NCI-H1092 treated with DMSO at 0.1 percent for 48 hours (cell line): ENCODE results near the gene GNGT2.
A peak's percentile ranks its signal among the peaks of the same experiment; 100 is the strongest.

Experiments
- DNase-seq: peaks from one replicate; lab custom pipeline; 2025; lab: John Stamatoyannopoulos, UW

Gene GNGT2

DNA sequence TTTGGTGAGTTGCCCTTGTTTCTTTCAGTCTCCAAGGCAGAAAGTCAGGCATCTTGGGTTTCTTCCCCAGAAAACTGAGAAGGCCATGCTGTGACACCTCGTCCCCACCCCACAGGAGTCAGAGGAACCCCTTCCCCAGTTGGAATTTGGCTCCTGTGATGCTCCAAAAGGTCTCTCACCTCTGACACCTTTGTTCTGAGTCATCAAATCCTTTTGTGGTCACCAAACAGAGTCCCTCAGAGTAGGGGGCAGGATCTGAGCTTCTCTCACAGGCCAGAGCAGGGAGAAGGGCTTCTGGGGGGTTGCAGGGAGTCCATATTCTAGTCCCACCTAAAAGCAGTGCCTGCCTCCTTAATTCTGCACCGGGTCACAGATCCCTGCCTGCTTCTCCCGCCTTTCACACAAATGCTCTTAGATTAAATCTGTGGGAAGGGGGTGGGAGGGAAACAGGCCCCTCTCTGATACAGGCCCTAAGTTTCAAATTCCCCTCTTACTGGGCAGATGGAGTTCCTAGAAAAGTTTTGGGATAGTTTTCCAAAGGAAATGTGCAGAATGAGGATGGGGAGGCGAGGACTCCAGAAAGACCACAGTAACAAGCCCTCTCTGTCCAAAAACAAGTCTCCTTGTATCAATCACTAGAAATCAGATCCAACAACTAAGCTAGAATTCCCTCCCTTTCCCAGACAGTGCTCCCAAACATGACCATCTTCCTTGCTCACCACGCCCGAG lies 18.9 kb upstream of the GNGT2 start:
- DNase-seq: no peak

DNA sequence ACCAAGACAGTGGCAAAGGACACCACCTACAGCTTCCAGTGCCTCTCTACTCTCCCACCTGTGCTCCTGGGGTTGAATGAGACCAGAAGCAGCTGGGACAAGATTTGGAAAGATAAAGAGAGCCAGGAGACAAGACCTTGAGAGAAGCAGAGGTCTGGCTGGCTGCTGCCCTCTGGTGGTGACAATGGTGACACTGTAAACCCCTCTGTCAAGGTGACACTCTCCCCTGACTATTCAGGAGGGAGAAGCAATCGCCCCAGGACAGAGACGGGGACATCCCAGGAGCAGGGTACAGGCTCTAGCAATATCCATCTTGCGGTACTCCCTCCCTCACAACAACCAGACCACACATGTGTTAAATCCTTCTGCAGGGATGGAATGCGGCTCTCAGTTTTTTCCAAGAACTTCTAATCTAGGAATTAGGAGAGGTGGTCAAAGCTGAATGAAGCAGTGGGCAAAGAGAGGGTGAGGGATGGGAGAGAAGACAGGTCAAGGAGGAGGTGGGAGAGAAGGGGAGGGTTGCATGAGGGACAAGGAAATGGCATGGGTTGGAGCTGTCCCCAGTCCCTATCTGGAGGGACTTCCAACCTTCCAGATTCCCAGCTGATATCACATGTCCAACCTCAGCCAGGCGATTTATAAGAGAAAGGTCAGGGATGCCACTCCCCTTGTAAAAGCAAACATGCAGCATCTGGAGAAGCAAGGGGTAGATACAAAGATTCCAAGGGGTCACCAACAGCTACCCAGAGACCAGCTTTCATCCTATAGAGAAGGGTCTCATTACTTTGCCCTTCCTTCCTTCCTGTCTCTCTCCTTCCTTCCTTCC lies 17.3 kb upstream of the GNGT2 start:
- peak; percentile 49 for DNase-seq

DNA sequence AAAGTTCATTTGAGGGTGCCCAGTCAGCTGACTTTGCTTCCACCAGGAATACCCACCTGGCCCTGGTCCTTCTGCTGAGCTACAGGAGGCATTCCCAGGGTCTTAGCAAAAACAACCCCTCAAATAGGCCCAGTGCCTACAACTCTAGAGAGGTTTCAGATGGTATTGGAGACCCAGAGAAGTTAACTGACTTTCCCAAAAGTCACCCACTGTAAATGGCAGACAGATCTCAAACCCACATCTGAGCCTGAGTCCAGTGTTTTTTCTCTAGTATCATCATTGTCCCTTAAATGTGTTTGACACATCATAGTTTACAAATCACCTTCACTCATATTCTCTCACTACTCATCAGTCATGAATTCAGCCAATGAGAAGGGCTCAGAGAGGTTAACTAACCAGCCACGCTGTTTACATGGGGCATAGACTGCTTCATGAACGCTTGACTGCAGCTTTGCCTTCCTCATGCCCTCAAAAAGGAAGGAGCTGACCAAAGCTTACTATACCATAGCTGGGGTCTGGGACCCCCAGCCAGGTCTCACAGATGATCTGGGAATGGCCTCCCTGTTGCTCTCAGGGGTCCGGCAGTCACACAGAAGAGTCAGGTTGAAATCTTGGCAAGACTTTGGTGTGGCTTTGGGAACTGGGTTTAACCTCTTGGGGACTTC lies 16.5 kb upstream of the GNGT2 start:
- DNase-seq: no peak

DNA sequence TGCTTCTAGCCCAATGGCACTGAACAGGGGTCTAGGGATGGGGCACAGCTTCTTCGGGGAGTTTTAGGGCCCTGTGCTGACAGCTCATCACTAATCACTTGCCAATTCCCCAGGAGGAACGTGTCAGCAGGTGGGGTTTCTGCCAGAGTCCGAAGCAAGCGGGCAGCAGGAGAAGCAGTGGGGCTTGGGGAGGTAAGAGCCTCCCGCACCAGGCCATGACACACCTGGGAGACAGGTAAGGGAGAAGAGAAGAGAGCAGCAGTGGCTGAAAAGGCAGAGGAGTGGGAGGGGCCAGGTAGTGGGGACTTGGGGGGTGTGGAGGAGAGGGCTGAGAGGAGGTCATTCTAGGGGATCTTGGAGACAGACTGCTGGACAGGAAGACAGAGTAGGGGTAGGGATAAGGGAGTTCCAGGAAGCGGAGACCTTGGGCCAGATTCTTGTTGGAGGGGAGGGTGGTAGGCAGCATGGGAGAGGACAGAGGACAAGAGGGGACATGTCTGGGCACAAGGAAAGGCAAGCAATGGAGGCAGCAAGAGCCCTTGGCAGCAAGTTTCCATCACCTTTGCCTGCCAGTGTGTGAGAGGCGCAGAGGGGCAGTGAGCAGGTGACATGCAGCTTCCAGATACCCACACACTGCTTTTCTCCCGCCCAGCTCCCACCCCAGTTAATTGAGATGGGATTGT lies 15.3 kb upstream of the GNGT2 start:
- DNase-seq: no peak

DNA sequence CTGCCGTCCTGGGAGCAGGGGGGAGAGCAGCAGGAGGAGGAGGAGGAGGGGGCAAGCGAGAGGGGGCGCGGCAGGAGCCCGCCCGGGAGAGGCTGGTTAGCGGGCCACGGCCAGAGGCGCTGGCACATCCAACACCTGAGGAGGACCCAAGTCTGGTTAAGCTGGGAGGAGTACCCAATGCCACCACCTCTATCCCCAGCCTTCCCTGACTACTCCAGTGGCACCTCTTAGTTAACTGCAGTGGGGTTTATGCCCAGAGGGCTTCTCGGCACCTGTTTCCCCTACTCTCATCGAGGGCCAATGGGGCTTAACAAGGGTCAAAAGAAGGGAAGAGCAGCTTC lies 14.6 kb upstream of the GNGT2 start:
- DNase-seq: no peak

DNA sequence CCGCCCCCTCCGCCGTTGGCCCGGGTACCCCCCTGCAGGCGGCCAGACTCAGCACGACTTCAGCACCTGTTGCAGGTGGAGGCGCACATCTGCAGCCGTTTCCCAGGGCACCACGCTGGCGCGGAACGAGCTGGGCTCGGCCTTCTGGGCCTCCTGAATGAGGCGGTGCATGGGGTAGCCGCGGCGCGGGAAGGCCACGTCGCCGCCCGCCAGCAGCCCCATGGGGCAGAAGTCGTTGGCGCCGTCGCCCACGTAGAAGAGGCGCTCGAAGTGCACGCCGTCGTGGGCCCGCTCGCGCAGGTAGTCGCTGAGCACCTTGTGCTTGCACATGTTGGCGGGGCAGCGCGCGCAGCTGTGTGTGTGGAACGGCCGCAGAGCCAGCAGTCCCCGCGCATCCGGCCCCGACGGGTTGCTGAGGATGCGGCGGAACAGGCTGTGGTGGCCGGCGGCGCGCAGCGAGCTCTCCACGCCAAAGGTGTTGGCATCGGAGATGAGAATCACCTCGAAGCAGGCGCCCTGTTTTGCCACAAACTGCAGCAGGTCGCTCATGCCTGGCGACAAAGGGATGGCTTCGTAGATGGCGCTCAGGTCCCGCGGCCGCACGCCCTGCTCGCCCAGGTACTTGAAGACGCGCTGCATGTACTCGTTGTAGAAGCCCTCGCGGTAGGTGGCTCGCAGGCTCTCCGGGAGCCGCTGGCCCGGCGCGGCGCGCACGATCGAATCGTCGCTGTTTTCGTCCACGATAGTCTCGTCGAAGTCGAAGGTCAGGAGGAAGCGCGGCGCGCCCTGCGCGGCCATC lies 14.0 kb upstream of the GNGT2 start:
- no peak for DNase-seq

DNA sequence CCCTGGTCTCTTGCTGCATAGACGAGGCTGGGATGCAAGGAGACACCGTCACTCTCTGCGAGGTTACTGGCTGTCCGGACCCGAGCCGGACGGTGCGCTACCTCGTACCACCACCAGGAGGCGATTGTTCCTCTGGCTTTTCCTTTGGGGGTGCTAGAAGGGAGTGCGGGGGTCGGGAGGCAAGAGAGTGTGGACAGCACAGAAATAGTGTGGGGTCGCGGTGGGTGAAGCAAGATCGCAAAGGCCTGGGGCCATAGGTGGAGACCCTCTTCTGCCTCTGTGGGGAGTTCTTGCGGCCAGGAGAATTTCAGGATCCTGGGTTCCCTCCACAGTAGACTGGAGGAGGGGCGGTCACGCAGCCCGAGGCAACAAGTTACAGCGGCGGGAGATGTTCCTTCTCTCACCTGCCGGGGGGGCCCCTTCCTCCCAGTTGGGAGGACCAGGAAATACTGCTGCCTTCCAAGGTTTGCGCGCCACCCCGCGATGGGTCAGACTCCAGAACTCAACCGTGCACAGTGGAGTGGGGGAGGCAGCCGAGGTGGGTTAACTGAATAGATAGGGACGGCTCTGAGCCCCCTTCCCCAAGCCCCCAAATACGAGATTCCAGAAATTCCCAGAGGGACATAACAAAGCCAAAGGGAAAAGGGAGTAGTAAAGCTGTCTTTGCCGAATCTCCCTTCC lies 13.3 kb upstream of the GNGT2 start:
- no peak for DNase-seq

DNA sequence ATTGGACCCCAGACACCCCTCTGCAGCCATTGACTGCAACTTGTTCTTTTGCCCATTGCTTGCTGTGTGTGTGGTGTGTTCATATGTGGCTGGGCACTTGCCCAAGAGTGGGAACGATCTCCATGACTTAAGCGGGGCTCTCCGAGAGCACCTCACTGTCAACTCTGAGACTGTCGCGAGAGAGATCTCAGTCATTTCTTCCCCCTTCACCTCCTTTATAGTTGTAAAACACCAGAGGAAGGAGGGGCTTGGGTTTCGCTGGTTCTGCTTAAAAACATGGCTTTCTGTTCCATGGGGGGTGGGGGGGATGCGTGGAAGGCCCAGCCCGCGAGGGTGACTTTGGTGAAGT lies 12.8 kb upstream of the GNGT2 start:
- DNase-seq: no peak

DNA sequence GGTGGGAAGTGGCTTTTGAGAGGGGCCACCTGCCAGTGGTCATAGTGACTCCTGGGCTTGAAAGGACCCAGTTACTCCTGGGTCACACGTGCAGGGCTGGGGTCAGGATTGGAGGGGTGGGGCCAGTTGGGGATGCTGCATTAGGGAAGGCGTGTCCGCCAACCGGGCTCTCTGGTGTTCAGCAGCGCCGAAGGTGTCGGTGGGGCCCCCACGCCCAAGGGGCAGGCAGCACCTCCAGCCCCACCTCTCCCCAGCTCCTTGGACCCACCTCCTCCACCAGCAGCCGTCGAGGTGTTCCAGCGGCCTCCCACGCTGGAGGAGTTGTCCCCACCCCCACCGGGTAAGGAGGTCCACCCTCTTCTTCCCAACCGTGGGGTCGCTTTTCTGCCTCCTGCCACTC lies 9.6 kb upstream of the GNGT2 start:
- DNase-seq: no peak

DNA sequence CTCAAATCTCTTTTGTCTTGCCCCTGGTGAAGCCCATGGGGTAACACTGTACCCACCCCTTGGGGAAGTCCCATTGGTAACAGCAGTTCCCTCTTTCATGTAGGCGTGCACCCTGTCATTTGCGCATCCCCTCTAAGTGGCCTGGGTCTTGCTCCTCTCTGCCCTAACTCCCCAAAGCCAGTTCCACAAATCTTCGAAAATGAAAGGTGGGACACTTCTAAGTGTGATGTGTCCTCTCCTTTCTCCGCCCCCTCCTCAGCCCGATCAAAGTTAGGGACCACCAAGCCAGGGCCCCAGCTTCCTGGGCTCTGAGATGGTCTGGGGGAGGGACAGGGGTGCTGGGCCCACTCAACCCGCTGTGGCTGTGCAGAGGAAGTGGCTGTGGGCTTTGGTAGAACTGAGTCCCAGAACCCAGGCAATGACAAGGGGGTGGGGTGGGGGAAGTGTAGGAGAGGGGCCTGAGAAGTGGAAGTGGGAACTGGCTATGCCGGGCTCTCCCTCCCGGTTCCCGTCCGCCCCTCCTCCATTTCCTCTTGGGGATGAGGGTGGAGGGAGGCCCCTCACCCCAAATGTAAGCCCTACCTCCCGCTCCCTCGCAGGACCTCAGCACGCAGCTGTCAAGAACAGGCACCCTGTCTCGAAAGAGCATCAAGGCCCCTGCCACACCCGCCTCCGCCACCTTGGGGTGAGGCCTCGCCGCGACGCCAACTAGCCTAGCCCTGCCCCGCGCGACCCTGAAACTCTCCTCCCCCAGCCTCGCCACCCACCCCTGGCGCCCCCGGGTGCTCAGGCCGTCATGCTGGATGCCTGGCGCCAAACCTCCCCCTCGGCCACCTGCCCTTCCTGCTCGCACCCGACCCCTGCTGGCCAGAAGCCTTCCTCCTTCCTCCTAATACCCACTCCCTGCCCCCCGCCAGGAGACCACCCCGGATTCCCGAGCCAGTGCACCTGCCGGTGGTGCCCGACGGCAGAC lies 8.9 kb upstream of the GNGT2 start:
- no peak for DNase-seq

DNA sequence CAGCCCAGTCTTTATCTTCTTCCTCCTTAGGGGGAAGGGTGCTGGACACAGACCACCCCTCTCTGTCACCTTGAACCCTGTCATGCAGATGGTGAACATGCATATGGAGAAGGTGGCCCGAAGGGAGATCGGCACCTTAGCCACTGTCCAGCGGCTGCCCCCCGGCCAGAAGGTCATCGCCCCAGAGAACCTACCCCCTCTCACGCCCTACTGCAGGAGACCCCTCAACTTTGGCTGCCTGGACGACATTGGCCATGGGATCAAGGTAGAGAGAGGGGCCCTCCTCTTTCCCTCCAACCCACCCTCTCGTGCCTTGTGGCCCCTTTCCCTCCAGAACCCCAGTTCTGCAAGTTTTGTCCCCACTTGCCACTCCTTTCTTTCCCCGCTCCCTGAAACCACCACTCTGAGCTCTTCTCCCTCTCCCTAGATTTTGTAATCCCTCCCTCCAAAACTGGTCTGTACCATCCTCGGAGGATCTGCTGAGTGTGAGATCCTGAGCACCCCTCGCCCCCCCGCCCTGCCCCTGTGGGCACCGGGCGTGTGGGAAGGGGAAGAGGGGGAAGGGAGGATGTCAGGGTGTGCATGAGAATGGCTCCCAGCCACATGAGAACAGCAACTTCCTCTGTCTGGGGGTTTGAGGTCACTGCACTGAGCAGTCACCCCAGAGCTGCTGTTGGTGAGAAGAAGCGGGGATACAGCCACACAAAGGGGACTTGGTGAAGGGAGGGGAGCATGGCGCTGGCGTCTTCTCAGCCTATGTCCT lies 7.5 kb upstream of the GNGT2 start:
- DNase-seq: no peak

DNA sequence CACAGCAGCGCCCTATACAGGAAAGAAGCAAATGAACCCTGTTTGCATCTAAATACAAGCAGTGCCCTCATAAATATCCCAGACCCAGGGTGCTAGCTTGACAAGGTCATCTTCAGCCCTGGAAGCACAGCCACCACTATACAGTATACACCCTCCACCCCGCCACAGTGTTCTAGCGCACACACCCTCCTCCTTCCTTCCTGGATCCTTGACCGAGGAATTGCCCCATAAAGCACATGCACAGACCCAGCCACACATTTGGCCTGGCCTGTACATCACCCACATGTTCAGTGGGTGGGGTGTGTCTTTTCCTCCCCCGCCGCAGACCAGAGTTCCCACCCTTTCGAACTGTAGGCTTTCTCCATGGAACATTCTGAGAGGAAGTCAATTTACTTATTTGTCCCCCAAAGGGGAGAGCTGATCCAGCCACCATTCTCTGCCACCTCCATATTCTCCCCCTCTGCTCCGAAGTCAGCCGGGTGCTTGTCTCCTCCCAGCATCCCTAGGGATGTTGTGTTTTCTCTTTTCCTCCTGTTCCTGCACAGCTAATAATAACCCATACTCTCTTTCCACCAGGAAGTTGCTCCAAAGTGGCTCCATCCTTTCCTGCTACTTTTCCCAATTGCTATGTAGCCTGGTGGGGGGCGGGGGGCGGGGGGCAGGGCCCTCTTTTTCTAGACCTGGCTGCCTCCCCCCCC lies 6.7 kb upstream of the GNGT2 start:
- no peak for DNase-seq

DNA sequence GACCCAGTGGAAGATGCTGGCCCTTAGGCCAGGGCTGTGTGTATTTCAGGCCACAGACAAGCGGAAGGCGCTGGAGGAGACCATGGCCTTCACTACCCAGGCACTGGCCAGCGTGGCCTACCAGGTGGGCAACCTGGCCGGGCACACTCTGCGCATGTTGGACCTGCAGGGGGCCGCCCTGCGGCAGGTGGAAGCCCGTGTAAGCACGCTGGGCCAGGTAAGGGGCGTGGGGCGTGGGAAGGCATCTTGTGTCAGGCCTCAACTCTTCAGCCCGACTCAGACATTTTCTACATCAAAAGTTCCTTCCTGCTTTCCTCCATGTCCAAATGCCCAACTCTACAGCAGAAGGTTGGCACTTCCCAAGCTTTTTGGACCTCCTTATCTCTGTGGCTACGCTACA lies 6.1 kb upstream of the GNGT2 start:
- DNase-seq: no peak

DNA sequence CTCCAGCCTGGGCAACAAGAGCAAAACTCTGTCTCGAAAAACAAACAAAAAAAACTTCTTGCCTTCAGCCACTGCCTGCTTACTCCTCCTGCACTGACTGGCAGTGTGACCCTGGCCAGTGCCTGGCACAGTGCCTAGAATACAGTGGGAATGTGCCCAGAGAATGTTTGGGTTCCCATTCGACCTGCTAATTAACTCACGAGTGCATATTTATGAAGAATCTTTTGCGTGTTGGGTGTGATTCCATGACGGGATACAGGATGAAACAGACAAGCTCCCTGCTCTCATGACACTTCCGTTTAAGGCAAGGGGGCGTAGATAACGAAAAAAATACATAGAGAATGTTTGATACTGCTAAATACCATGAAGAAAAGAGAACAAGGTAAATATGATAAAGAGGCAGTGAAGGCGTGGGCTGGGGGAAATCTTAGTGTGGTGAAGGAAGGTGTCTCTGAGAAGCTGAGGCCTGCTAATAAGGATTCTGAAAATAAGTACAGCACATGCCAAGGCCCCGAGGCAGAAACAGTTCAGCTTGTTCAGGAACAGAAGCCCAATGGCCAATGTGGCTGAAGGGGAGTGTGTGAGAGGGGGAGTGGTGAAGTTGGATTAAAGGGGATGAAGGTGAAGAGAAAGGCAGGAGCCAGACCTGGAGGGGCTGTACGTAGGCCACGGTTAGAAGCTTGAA lies 4.4 kb upstream of the GNGT2 start:
- no peak for DNase-seq

DNA sequence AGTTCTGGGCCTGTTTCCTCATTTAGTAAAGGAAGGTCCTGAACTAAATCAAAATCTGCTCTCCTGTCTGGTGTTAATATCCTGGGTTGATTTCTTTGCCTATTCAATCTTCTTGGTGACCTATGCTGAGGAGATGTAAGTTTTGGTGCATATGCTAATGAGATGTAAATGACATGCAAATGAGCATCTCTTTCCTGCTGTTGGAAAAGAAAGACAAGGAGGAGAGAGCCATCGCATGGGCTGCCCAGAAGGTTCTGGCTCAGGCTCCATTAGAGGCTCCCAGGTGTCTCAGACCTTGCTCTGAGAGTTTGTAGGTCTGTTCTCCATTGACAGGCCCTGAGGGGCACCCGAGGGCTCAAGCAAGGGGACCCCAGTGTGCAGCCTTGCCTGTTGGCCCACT lies 3.5 kb upstream of the GNGT2 start:
- no peak for DNase-seq

DNA sequence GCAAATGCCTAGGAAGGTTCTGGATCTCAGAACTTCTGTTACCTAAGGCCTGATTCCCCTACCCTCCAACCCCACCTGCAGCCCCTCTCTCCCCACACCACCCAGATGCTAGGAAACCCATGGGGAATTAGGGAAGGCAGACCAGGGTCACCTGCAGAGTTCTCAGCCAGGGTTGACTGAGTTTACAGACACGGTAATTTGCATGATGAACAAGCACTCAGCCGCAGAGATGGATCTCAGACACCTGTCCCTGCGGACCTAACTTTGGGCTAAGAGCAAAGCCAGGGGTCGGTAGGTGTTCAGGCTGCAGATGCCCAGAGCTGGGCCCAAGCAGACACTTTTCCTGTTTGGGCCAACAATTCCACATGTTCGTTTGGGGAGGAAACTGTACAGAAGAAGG lies 3.0 kb upstream of the GNGT2 start:
- no peak for DNase-seq

DNA sequence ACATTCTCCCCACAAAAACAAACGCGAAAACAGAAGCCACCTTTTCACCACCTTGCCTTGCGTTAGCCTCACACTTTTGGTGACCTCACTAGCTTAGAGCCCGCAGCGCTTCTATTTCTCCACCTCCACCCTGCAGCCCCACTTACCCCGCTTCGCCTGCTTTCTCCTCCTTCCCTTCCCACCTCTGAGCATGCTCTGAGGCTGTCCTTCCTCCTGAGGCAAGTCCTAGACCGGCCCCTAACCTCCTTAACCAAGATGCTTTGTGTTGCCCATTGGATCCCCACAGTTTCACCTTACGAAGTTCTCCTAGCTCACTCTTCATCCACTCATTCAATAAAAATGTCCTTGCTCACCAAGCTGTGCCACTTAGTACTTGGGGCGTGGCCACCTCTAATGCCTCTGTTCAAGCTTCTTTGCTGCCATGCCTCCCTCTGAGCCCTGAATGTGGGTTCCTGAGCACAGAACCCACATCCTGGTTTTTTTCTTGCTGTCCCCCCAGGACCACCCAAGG lies 1.3 kb downstream of the GNGT2 start:
- no peak for DNase-seq

DNA sequence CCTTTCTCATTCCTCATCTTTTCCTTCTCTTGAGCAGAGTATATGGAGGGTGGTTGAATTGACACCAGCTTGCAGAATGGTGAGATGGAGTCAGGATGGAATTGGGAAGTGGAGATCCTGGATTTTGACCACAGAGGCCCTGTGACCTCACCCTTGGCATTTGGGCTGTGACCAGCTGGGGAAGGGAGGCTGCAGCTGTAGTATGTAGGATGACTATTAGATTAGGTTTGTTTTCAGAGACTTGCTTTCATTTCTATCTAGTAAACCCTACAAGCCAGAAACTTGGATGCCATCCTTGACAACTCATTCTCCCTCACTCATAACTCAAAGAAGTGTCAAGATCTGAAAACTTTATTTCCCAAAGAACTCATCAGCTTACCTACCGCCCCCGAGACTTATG lies 5.9 kb downstream of the GNGT2 start:
- DNase-seq: no peak
